Upper lobe of left lung (tissue), 6 donors: ENCODE measurements around the gene FAM199X. TPM values are rescaled to one million over a fixed set of nuclear protein-coding genes. Genes with fewer than 3 reads are reported as not detected.

Experiments
- ATAC-seq, 2 donors: fragments of 200-7000 bp; cut with Tn5 transposase; one replicate each; pipeline ENCODE4 v1.9.1; 2022; ENCODE audit warnings: mild to moderate bottlenecking in 2 of 2, moderate library complexity in 2 of 2; ENCODE audit not compliant: low FRiP score in 2 of 2
- DNase-seq, 2 donors: peaks; one replicate each; pipeline ENCODE4 v3.0.0-alpha.2; 2019 to 2020
- H3K27ac ChIP-seq, 4 donors: fragments of 200-600 bp; sonication (generic); one replicate each; pipeline ENCODE4 v1.5.1; 2016 to 2019
- H3K27me3 ChIP-seq, 4 donors: fragments of 200-600 bp; sonication (generic); one replicate each; pipeline ENCODE4 v1.5.1; 2017 to 2019
- H3K36me3 ChIP-seq, 4 donors: fragments of 200-600 bp; sonication (generic); one replicate each; pipeline ENCODE4 v1.5.1; 2016 to 2019
- H3K4me1 ChIP-seq, 4 donors: fragments of 200-600 bp; sonication (generic); one replicate each; pipeline ENCODE4 v1.5.1; 2018 to 2019
- H3K4me3 ChIP-seq, 4 donors: fragments of 200-600 bp; sonication (generic); one replicate each; pipeline ENCODE4 v1.5.1; 2017 to 2019; ENCODE audit warnings: mild to moderate bottlenecking in 2 of 4, moderate library complexity in 1 of 4
- H3K9me3 ChIP-seq, 4 donors: fragments of 200-600 bp; sonication (generic); one replicate each; pipeline ENCODE4 v1.5.1; 2018 to 2019
- CTCF ChIP-seq, 6 experiments: fragments of 450-650 bp in 4 of 6; fragments of 200-600 bp in 2 of 6; sonication (generic) in 2 of 6; IDR thresholded peaks; one replicate each; pipeline ENCODE4 v1.5.1; 2016 to 2019; ENCODE audit warnings: antibody characterized with exemption in 6 of 6
- EP300 ChIP-seq, 4 donors: sonication (generic); formaldehyde crosslinking; IDR thresholded peaks; one replicate each; pipeline ENCODE4 v1.5.1; 2017; ENCODE audit warnings: antibody characterized with exemption in 4 of 4, control low read depth in 2 of 4
- POLR2A ChIP-seq, 4 donors: fragments of 450-650 bp; IDR thresholded peaks; one replicate each; pipeline ENCODE4 v1.5.1; 2016 to 2017; ENCODE audit warnings: antibody characterized with exemption in 4 of 4, mild to moderate bottlenecking in 2 of 4
- POLR2AphosphoS5 ChIP-seq, 2 donors: sonication (generic); formaldehyde crosslinking; IDR thresholded peaks; one replicate each; pipeline ENCODE4 v1.5.1; 2017; ENCODE audit warnings: antibody characterized with exemption in 2 of 2
- WGBS, 2 donors: methylation state at CpG; one replicate each; pipeline ENCODE4 v1.1.5; 2017 to 2018; 5-methylcytosine and 5-hydroxymethylcytosine counted together
- total RNA-seq, 6 donors: library from RNA; depleted of rRNA in 4 of 6; stranded (reverse); fragments of >200 nt in 4 of 6; gene quantifications; one replicate each; pipeline versions ENCODE4 v1.1.0 to v1.2.1, GENCODE V29; 2016 to 2021
- donor health status: DM: no; HTN: no; CAD: no; lungs with moderate emphysema.
- donor health status: DM: no; HTN: yes; CAD: no; lungs with severe emphysema.

The FAM199X gene
- total RNA-seq, 6 donors from 2014 or later: 8.3 to 25.4 (median 15.3) TPM

GRCh38 chrX:104172788-104173187, 6.5 kb downstream of the FAM199X start:
- TF ChIP-seq POLR2A (IDR thresholded peaks at IDR 0.05) (no peak), CTCF (IDR thresholded peaks at IDR 0.05) (no peak), EP300 (IDR thresholded peaks at IDR 0.05) (no peak), POLR2AphosphoS5 (IDR thresholded peaks at IDR 0.05) (no peak)
- Histone ChIP-seq H3K27me3 (no peaks in the 10 kb centered on the region), H3K27ac (no peak overlapping the region), H3K36me3 (peaks cover 0 to 5% (median 0%) of the 10 kb centered on the region in 4 donors), H3K9me3 (no peaks in the 10 kb centered on the region), H3K4me3 (no peak overlapping the region), H3K4me1 (peaks cover 0 to 6% (median 3%) of the 10 kb centered on the region in 4 donors)
- DNase-seq (no peak), ATAC-seq (no peak)
- WGBS, 2 donors: 83 to 100% methylated on average over 2 of the region's 2 CpGs

GRCh38 chrX:104173841-104174240, 7.6 kb downstream of the FAM199X start:
- ATAC-seq (no peak), DNase-seq (no peak)
- Histone ChIP-seq H3K27me3 (no peaks in the 10 kb centered on the region), H3K4me3 (no peak overlapping the region), H3K9me3 (no peaks in the 10 kb centered on the region), H3K36me3 (peaks cover 0 to 5% (median 0%) of the 10 kb centered on the region in 4 donors), H3K4me1 (no peaks in the 10 kb centered on the region), H3K27ac (no peak overlapping the region)
- TF ChIP-seq EP300 (IDR thresholded peaks at IDR 0.05) (no peak), POLR2AphosphoS5 (IDR thresholded peaks at IDR 0.05) (no peak), POLR2A (IDR thresholded peaks at IDR 0.05) (no peak), CTCF (IDR thresholded peaks at IDR 0.05) (no peak)
- 80 to 96% methylated on average over 6 of the region's 6 CpGs for WGBS, 2 donors

- H3K9me3 ChIP-seq: no peaks in the 10 kb centered on the region
- no peaks in the 10 kb centered on the region for H3K27me3 ChIP-seq
- TF ChIP-seq EP300 (IDR thresholded peaks at IDR 0.05) (no peak), POLR2A (IDR thresholded peaks at IDR 0.05) (no peak)
- H3K4me1 ChIP-seq: no peaks in the 10 kb centered on the region
- no peak overlapping the region for H3K4me3 ChIP-seq
- H3K27ac ChIP-seq: no peak overlapping the region
- 88% methylated on average over 4 of the region's 4 CpGs; no CpG with 5 or more reads in 1 of the 2 donors for WGBS, 2 donors
- ATAC-seq: no peak
- no peak for DNase-seq
- peaks cover 3 to 30% (median 9%) of the 10 kb centered on the region in 4 donors for H3K36me3 ChIP-seq
Observed at GRCh38 chrX:104183685-104184084, 17.4 kb downstream of the FAM199X start.

GRCh38 chrX:104187931-104188330, 21.7 kb downstream of the FAM199X start:
- no peak for DNase-seq
- Histone ChIP-seq H3K36me3 (peaks cover 3 to 49% (median 12%) of the 10 kb centered on the region in 4 donors), H3K9me3 (no peaks in the 10 kb centered on the region), H3K4me3 (no peak overlapping the region), H3K27ac (no peak overlapping the region), H3K4me1 (no peaks in the 10 kb centered on the region), H3K27me3 (no peaks in the 10 kb centered on the region)
- WGBS, 2 donors: 82 to 96% methylated on average over 4 to 8 of the region's 8 CpGs
- TF ChIP-seq POLR2A (IDR thresholded peaks at IDR 0.05): no peak
- TF ChIP-seq EP300 (IDR thresholded peaks at IDR 0.05): no peak
- TF ChIP-seq POLR2AphosphoS5 (IDR thresholded peaks at IDR 0.05): no peak
- no peak for TF ChIP-seq CTCF (IDR thresholded peaks at IDR 0.05)
- ATAC-seq: no peak

GRCh38 chrX:104189837-104190236, 23.6 kb downstream of the FAM199X start:
- H3K4me3 ChIP-seq: no peak overlapping the region
- TF ChIP-seq POLR2AphosphoS5 (IDR thresholded peaks at IDR 0.05): no peak
- no peak for TF ChIP-seq EP300 (IDR thresholded peaks at IDR 0.05)
- no peak for TF ChIP-seq CTCF (IDR thresholded peaks at IDR 0.05)
- no peak for TF ChIP-seq POLR2A (IDR thresholded peaks at IDR 0.05)
- no peak for ATAC-seq
- no peak for DNase-seq
- H3K4me1 ChIP-seq: no peaks in the 10 kb centered on the region
- no peaks in the 10 kb centered on the region for H3K27me3 ChIP-seq
- H3K9me3 ChIP-seq: no peaks in the 10 kb centered on the region
- H3K27ac ChIP-seq: no peak overlapping the region
- WGBS, 2 donors: 55 to 57% methylated on average over 5 of the region's 5 CpGs
- H3K36me3 ChIP-seq: peaks cover 3 to 47% (median 12%) of the 10 kb centered on the region in 4 donors
